GM20431 (cell line): ENCODE results near the gene SPATA9.

ENCODE experiments used
- in situ Hi-C: fragments of 300-500 bp; cut with MseI, MboI; formaldehyde crosslinking; loops from one replicate; pipeline ENCODE4 v1.15.0; 2020; ENCODE audit warnings: low sequenced_read_pairs; ENCODE audit not compliant: unreplicated experiment

Gene SPATA9

GRCh38 chr5:95649842-95650620 lies 32.8 kb downstream of the SPATA9 start:
- in situ Hi-C loops = loop anchor here (25.0 kb wide), 2 partner anchors 112 to 187 kb away; no protein-coding TSS in a partner anchor

DNA sequence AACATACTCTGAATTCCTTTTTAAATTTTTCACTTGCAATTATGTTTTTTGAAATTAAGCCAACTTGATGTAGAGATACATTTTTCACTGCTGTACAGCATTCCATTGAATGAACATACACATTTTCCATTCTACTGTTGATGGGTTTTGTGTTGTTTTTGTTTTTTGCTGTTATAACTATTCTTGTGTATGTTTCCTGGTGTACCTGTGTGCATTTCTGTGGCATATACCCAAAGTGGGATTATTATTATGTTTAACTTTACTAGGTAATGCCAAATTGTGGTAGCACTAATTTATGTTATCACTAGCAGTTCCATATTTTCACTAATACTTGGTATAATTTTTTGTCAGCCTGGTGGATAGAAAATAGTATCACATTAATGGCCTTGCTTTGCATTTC lies 33.5 kb downstream of the SPATA9 start:
- in situ Hi-C loops = loop anchor here (25.0 kb wide), 1 partner anchor 188 kb away; no protein-coding TSS in a partner anchor

GRCh38 chr5:95647886-95648860 lies 34.6 kb downstream of the SPATA9 start:
- in situ Hi-C loops = loop anchor here (25.0 kb wide), 1 partner anchor 189 kb away; no protein-coding TSS in a partner anchor

DNA sequence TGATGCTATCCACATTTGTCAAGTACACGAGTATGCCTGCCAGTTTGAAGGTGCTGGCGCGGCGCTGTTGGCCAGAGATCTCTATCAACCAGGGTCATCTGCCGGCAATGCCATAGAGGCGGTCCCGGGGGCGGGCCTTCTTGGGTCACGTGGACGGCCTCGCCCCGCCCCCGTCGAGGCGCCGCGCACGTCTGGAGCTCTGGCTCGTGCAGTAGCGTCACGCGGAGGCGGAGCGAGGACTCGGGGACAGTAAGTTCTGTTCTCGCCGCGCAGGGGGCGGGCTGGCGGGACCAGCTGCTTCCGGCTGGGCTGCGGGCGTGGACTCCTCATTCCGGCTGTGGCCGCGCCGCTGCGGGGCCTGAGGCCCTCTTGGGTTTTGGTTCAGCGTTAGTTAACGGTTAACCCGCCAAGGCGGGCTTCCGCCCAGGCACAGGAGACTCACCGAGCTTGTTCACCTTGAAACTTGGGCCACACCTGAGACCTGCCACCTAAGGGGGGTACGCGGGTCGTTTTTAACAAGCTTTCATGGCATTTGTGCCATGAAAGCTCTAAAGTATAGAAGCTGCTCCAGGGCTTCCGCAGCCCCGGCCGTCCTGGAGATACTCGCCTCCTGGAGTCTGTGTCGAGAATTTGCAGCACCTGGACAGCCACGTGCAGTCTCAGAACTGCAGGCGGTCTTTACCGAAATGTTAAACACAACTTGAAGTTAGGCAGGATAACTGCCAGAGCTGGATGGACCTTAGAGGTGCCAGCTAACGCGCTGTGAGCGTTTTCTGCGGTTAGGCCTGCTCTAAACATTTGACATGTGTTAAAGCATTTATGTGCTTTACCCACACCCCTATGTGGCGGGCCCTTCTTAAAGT lies 36.0 kb downstream of the SPATA9 start, which contains the start of gene RFESD:
Gene RFESD, plus strand, starts transcription at position 209 of the 863 bp plus-strand sequence. CDS start 5,495 bp downstream, outside the sequence.
- in situ Hi-C loops = loop anchor here (25.0 kb wide), 1 partner anchor 191 kb away; no protein-coding TSS in a partner anchor

DNA sequence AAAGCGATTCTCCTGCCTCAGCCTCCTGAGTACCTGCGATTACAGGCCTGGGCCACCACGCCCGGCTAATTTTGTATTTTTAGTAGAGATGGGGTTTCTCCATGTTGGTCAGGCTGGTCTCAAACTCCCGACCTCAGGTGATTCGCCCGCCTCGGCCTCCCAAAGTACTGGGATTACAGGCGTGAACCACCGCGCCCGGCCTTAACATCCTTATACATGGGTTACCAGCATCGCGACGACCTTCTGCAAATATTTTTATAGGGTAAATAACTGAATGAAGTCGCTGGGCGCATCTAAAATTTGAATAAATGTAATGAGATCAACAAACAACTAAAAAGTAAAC lies 36.6 kb downstream of the SPATA9 start:
- in situ Hi-C loops = loop anchor here (25.0 kb wide), 1 partner anchor 191 kb away; no protein-coding TSS in a partner anchor

GRCh38 chr5:95644351-95645042 lies 38.3 kb downstream of the SPATA9 start:
- in situ Hi-C loops = loop anchor here (25.0 kb wide), 1 partner anchor 193 kb away; no protein-coding TSS in a partner anchor

- in situ Hi-C loops = loop anchor here (25.0 kb wide), 1 partner anchor 194 kb away; no protein-coding TSS in a partner anchor
Measured at GRCh38 chr5:95643152-95643551, 39.6 kb downstream of the SPATA9 start.

- in situ Hi-C loops = loop anchor here (25.0 kb wide), 1 partner anchor 196 kb away; no protein-coding TSS in a partner anchor
Measured at GRCh38 chr5:95641741-95642220, 41.0 kb downstream of the SPATA9 start.

DNA sequence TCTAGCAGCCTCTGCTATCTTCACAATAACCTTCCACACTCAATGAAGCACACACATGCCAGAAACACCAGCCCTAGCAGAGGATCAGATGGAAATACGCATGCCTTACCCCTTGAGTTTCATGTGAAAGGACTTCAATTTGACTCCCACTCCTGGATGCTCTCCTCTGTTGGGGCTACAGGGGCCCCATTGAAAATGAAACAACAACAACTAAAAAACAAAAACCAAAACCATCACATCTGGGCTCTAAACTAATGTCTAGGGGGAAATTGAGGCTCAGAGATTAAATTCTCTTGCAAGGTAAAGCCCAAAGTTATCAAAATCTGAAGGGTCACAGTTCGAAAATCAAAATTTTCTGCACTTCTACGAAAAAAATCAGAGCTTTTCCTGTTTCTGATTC lies 44.2 kb downstream of the SPATA9 start:
- in situ Hi-C loops = loop anchor here (25.0 kb wide), 1 partner anchor 199 kb away; no protein-coding TSS in a partner anchor

GRCh38 chr5:95634081-95634480 lies 48.7 kb downstream of the SPATA9 start:
- in situ Hi-C loops = loop anchor here (25.0 kb wide), 1 partner anchor 203 kb away; no protein-coding TSS in a partner anchor

GRCh38 chr5:95633671-95634070 lies 49.1 kb downstream of the SPATA9 start:
- in situ Hi-C loops = loop anchor here (25.0 kb wide), 1 partner anchor 204 kb away; no protein-coding TSS in a partner anchor

- in situ Hi-C loops = loop anchor here (25.0 kb wide), 1 partner anchor 204 kb away; no protein-coding TSS in a partner anchor
Measured at GRCh38 chr5:95632942-95633341, 49.8 kb downstream of the SPATA9 start.

DNA sequence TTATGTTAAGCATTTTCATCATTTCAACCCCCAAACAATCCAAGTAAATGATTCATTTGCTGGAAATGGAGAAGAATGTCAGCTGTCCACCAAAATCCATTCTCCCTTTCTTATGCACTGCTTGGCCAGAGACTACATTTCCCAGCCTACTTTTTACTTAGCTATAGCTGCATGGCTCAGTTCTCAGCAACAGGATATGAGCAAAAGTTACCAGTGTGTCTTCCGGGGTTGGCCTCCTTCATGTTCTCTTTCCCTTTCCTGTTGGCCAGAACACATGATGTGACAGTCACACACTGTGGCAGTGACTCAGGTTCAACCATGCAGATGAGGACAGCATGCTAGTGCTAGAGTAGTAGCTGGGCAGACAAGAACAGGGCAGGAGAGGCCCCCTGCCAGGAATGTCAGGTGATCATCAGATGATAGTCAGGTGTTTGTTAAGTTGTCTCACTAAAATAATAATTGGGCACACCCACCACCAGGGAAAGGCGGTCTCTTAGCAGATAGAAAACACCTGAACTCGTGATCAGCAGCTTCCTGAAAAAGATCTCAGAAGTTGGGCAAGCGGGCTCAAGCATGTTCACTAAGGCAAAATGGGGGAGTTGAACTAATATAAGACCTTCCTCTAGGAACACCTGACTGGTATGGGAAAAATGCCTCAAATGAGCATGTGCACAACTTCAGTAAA lies 50.7 kb downstream of the SPATA9 start:
- in situ Hi-C loops = loop anchor here (25.0 kb wide), 1 partner anchor 205 kb away; no protein-coding TSS in a partner anchor

- in situ Hi-C loops = loop anchor here (25.0 kb wide), 1 partner anchor 206 kb away; no protein-coding TSS in a partner anchor
Measured at GRCh38 chr5:95631255-95631958, 51.4 kb downstream of the SPATA9 start.

GRCh38 chr5:95630394-95630917 lies 52.3 kb downstream of the SPATA9 start:
- in situ Hi-C loops = loop anchor here (25.0 kb wide), 1 partner anchor 207 kb away; no protein-coding TSS in a partner anchor

GRCh38 chr5:95628933-95629332 lies 53.9 kb downstream of the SPATA9 start:
- in situ Hi-C loops = loop anchor here (25.0 kb wide), 1 partner anchor 208 kb away; no protein-coding TSS in a partner anchor
